OCI-LY1 (cell line): ENCODE data around the gene WIPF3.

Experiments used
- H2AFZ ChIP-seq: fragments of 200-600 bp; sonication (generic), shearing (Covaris generic); 2 replicates; pipeline ENCODE4 v1.6.0; 2014; ENCODE audit warnings: antibody characterized with exemption, mild to moderate bottlenecking, low read length
- H3F3A ChIP-seq: fragments of 200-600 bp; sonication (generic), shearing (Covaris generic); 2 replicates; pipeline ENCODE4 v1.6.0; 2014; ENCODE audit warnings: mild to moderate bottlenecking, antibody characterized with exemption, low read length, moderate library complexity; ENCODE audit not compliant: insufficient read depth
- H3K27ac ChIP-seq: fragments of 200-600 bp; sonication (generic); 2 replicates; pipeline ENCODE4 v1.5.1; 2014; ENCODE audit warnings: low read length, mixed run types, mild to moderate bottlenecking, low read depth; ENCODE audit not compliant: poor library complexity, severe bottlenecking
- H3K27me3 ChIP-seq: fragments of 200-600 bp; sonication (generic); 2 replicates; pipeline ENCODE4 v1.6.0; 2014; ENCODE audit warnings: antibody characterized with exemption, mild to moderate bottlenecking, low read length, moderate library complexity; ENCODE audit not compliant: insufficient read depth
- H3K36me3 ChIP-seq: fragments of 200-600 bp; sonication (generic); 2 replicates; pipeline ENCODE4 v1.6.1; 2014; ENCODE audit warnings: mild to moderate bottlenecking, antibody characterized with exemption, low read length, moderate library complexity, mixed read lengths; ENCODE audit not compliant: insufficient read depth
- H3K4me1 ChIP-seq: fragments of 200-600 bp; sonication (generic); 2 replicates; pipeline ENCODE4 v1.5.1; 2014; ENCODE audit warnings: mild to moderate bottlenecking, low read length, moderate library complexity; ENCODE audit not compliant: insufficient read depth, severe bottlenecking
- H3K4me2 ChIP-seq: fragments of 200-600 bp; sonication (generic), shearing (Covaris generic); 2 replicates; pipeline ENCODE4 v1.6.1; 2014; ENCODE audit warnings: low read length
- H3K4me3 ChIP-seq: fragments of 200-600 bp; sonication (generic); 2 replicates; pipeline ENCODE4 v1.5.1; 2014; ENCODE audit warnings: low read length, low read depth, mild to moderate bottlenecking, mixed read lengths; ENCODE audit not compliant: poor library complexity, severe bottlenecking
- H3K79me2 ChIP-seq: fragments of 200-600 bp; shearing (Covaris generic); 2 replicates; pipeline ENCODE4 v1.6.1; 2016; ENCODE audit warnings: mixed run types, low read length, mixed read lengths; ENCODE audit not compliant: insufficient read depth
- H3K9ac ChIP-seq: fragments of 200-600 bp; sonication (generic), shearing (Covaris generic); 2 replicates; pipeline ENCODE4 v1.6.1; 2014; ENCODE audit warnings: mild to moderate bottlenecking, low read length, mixed read lengths
- H3K9me2 ChIP-seq: fragments of 200-600 bp; sonication (generic), shearing (Covaris generic); 2 replicates; pipeline ENCODE4 v1.6.1; 2014; ENCODE audit warnings: low read depth, mild to moderate bottlenecking, low read length, mixed read lengths
- H3K9me3 ChIP-seq: fragments of 200-600 bp; shearing (Covaris generic); 2 replicates; pipeline ENCODE4 v1.6.1; 2014; ENCODE audit warnings: low read length, mixed read lengths
- H4K20me1 ChIP-seq: fragments of 200-600 bp; sonication (generic), shearing (Covaris generic); 2 replicates; pipeline ENCODE4 v1.6.0; 2016; ENCODE audit warnings: mild to moderate bottlenecking, low read length; ENCODE audit not compliant: insufficient read depth
- CTCF ChIP-seq: fragments of 200-600 bp; sonication (generic), shearing (Covaris generic); IDR thresholded peaks from 2 replicates; pipeline ENCODE4 v1.5.1; 2017; ENCODE audit warnings: mild to moderate bottlenecking, antibody characterized with exemption, low read length, moderate library complexity, mixed read lengths
- EZH2 ChIP-seq: fragments of 200-600 bp; sonication (generic), shearing (Covaris generic); IDR thresholded peaks from 2 replicates; pipeline ENCODE4 v1.8.0; 2017; ENCODE audit warnings: borderline replicate concordance, mixed run types, mild to moderate bottlenecking, antibody characterized with exemption, low read length, moderate library complexity, mixed read lengths

Gene WIPF3

GRCh38 chr7:29843093-29843492 is 36.8 kb downstream of the WIPF3 start:
- Histone ChIP-seq H3K9me2 (no peaks in the 10 kb centered on the region), H3K79me2 (no peaks in the 10 kb centered on the region), H4K20me1 (no peaks in the 10 kb centered on the region), H3K4me1 (no peaks in the 10 kb centered on the region), H2AFZ (no peak overlapping the region), H3K27me3 (no peaks in the 10 kb centered on the region), H3K9ac (no peak overlapping the region), H3K4me2 (no peak overlapping the region), H3K36me3 (no peaks in the 10 kb centered on the region), H3K9me3 (no peaks in the 10 kb centered on the region), H3K27ac (no peak overlapping the region), H3F3A (no peaks in the 10 kb centered on the region), H3K4me3 (no peak overlapping the region)
- TF ChIP-seq EZH2 = no peak
- no peak for TF ChIP-seq CTCF

- no peak overlapping the region for H3K9ac ChIP-seq
- no peak overlapping the region for H2AFZ ChIP-seq
- no peaks in the 10 kb centered on the region for H3K9me3 ChIP-seq
- H3K4me3 ChIP-seq = no peak overlapping the region
- no peaks in the 10 kb centered on the region for H3K36me3 ChIP-seq
- no peak overlapping the region for H3K27ac ChIP-seq
- H3K79me2 ChIP-seq = no peaks in the 10 kb centered on the region
- no peaks in the 10 kb centered on the region for H3K9me2 ChIP-seq
- no peaks in the 10 kb centered on the region for H4K20me1 ChIP-seq
- no peaks in the 10 kb centered on the region for H3K4me1 ChIP-seq
- H3F3A ChIP-seq = no peaks in the 10 kb centered on the region
- TF ChIP-seq CTCF (no peak), EZH2 (no peak)
- H3K27me3 ChIP-seq = no peaks in the 10 kb centered on the region
- no peak overlapping the region for H3K4me2 ChIP-seq
These were observed 37.4 kb downstream of the WIPF3 start for GRCh38 chr7:29843726-29844125.

DNA sequence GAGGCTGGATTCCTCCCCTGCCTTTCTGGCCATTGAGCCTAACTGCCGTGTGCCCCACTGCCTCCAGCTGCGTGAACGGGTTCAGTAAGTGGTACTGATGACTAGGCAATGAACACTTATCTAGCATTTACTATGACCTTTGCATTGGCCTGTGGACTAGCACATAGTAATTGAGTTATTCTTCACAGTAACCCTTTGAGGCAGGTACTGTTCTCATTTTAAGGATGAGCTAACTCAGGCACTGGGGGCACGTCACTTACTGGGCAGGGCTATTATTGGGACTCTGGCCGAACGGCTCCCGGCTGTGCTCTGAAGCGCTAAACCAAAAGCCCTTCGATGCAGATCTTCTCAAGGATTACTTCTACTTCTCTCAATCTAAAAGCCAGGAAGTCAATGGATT is 38.3 kb downstream of the WIPF3 start:
- no peaks in the 10 kb centered on the region for H4K20me1 ChIP-seq
- H3K36me3 ChIP-seq = no peaks in the 10 kb centered on the region
- no peak overlapping the region for H3K4me2 ChIP-seq
- TF ChIP-seq CTCF (no peak), EZH2 (no peak)
- H3K27ac ChIP-seq = no peak overlapping the region
- H3K4me1 ChIP-seq = no peaks in the 10 kb centered on the region
- no peaks in the 10 kb centered on the region for H3K9me2 ChIP-seq
- no peaks in the 10 kb centered on the region for H3K79me2 ChIP-seq
- H3K27me3 ChIP-seq = no peaks in the 10 kb centered on the region
- no peak overlapping the region for H2AFZ ChIP-seq
- H3K4me3 ChIP-seq = no peak overlapping the region
- H3K9me3 ChIP-seq = no peaks in the 10 kb centered on the region
- no peaks in the 10 kb centered on the region for H3F3A ChIP-seq
- H3K9ac ChIP-seq = no peak overlapping the region
